IPS-NIHi7 (cell line): Measurements from ENCODE around the gene RAB3IL1.

ENCODE experiments used
- DNase-seq: peaks from one replicate; pipeline ENCODE4 v3.0.0; 2012; ENCODE audit warnings: mixed read lengths; ENCODE audit errors: extremely low spot score

The RAB3IL1 gene

GRCh38 chr11:61918938-61919704 is 1.8 kb upstream of the RAB3IL1 start:
- DNase-seq, result peak; percentile 6

- DNase-seq, result peak; percentile 8
Observed at GRCh38 chr11:61918251-61918937, 1.0 kb upstream of the RAB3IL1 start.

- no peak for DNase-seq
Observed at GRCh38 chr11:61916737-61917333, 531 bp downstream of the RAB3IL1 start.

- no peak for DNase-seq
Observed at GRCh38 chr11:61914471-61915171, 2.7 kb downstream of the RAB3IL1 start.

GRCh38 chr11:61913699-61914395 is 3.5 kb downstream of the RAB3IL1 start:
- no peak for DNase-seq

- no peak for DNase-seq
Observed at GRCh38 chr11:61912991-61913698, 4.2 kb downstream of the RAB3IL1 start.

- no peak for DNase-seq
Observed at GRCh38 chr11:61912530-61912898, 4.9 kb downstream of the RAB3IL1 start.

- DNase-seq, result no peak
Observed at GRCh38 chr11:61911701-61912529, 5.5 kb downstream of the RAB3IL1 start.

GRCh38 chr11:61911128-61911700 is 6.2 kb downstream of the RAB3IL1 start:
- DNase-seq, result no peak

- DNase-seq, result no peak
Observed at GRCh38 chr11:61910187-61911127, 6.9 kb downstream of the RAB3IL1 start.

GRCh38 chr11:61908730-61909316 is 8.5 kb downstream of the RAB3IL1 start:
- DNase-seq, result peak; percentile 43

- no peak for DNase-seq
Observed at GRCh38 chr11:61907871-61908729, 9.3 kb downstream of the RAB3IL1 start.

GRCh38 chr11:61907282-61907681 is 10.1 kb downstream of the RAB3IL1 start:
- no peak for DNase-seq

- no peak for DNase-seq
Observed at GRCh38 chr11:61906522-61906909, 10.8 kb downstream of the RAB3IL1 start.

GRCh38 chr11:61905801-61906521 is 11.4 kb downstream of the RAB3IL1 start:
- DNase-seq, result no peak

GRCh38 chr11:61905067-61905696 is 12.2 kb downstream of the RAB3IL1 start:
- DNase-seq, result no peak
